Measurements from ENCODE around the gene F10.

The F10 gene

GRCh38 chr13:113114511-113115362 lies 7.9 kb upstream of the F10 start:
- no peak for DNase-seq (ENCODE audit: low read depth)
- no peak for TF ChIP-seq CTCF (IDR thresholded peaks at IDR 0.05; ENCODE audit: low read depth, low read length, missing control alignments)
- no peak overlapping the region for H3K4me3 ChIP-seq (ENCODE audit: low read depth, low read length)

GRCh38 chr13:113115363-113116205 lies 7.0 kb upstream of the F10 start:
- no peak for TF ChIP-seq CTCF (IDR thresholded peaks at IDR 0.05; ENCODE audit: low read depth, low read length, missing control alignments)
- no peak overlapping the region for H3K4me3 ChIP-seq (ENCODE audit: low read depth, low read length)
- DNase-seq (ENCODE audit: low read depth) = no peak

- H3K4me3 ChIP-seq (ENCODE audit: low read depth, low read length) = no peak overlapping the region
- no peak for TF ChIP-seq CTCF (IDR thresholded peaks at IDR 0.05; ENCODE audit: low read depth, low read length, missing control alignments)
- DNase-seq (ENCODE audit: low read depth) = no peak
Observed at GRCh38 chr13:113116206-113116800, 6.3 kb upstream of the F10 start.

GRCh38 chr13:113116871-113117271 lies 5.7 kb upstream of the F10 start:
- no peak for DNase-seq (ENCODE audit: low read depth)
- no peak overlapping the region for H3K4me3 ChIP-seq (ENCODE audit: low read depth, low read length)
- no peak for TF ChIP-seq CTCF (IDR thresholded peaks at IDR 0.05; ENCODE audit: low read depth, low read length, missing control alignments)

- H3K4me3 ChIP-seq (ENCODE audit: low read depth, low read length) = no peak overlapping the region
- no peak for DNase-seq (ENCODE audit: low read depth)
- no peak for TF ChIP-seq CTCF (IDR thresholded peaks at IDR 0.05; ENCODE audit: low read depth, low read length, missing control alignments)
Observed at GRCh38 chr13:113117335-113117872, 5.2 kb upstream of the F10 start.

GRCh38 chr13:113117911-113118260 lies 4.7 kb upstream of the F10 start:
- no peak for DNase-seq (ENCODE audit: low read depth)
- no peak for TF ChIP-seq CTCF (IDR thresholded peaks at IDR 0.05; ENCODE audit: low read depth, low read length, missing control alignments)

More at GRCh38 chr13:113117911-113118260, 4.7 kb upstream of the F10 start:
- no peak overlapping the region for H3K4me3 ChIP-seq (ENCODE audit: low read depth, low read length)

Data from GM12864 (cell line).